ENCODE measurements around the gene ITSN1.

GRCh38 chr21:33843216-33843615 is 200.9 kb downstream of the ITSN1 start:
- TF ChIP-seq POLR2A (IDR thresholded peaks at IDR 0.05) (no peak), CTCF (IDR thresholded peaks at IDR 0.05) (no peak)

Data from body of pancreas (tissue), 4 donors.